Head of caudate nucleus (tissue), 42 donors: ENCODE measurements around the gene FOXC2.

Experiments used
- DNase-seq, 42 donors: peaks; one replicate each; pipeline versions ENCODE4 v3.0.0 to v3.0.0-alpha.2; 2020 to 2021; ENCODE audit warnings: mixed read lengths in 7 of 42
- intact Hi-C: fragments of 100-400 bp; cut with DNase I; formaldehyde crosslinking; loops from one replicate; pipeline ENCODE4 v1.15.0; 2022

The FOXC2 gene

DNA sequence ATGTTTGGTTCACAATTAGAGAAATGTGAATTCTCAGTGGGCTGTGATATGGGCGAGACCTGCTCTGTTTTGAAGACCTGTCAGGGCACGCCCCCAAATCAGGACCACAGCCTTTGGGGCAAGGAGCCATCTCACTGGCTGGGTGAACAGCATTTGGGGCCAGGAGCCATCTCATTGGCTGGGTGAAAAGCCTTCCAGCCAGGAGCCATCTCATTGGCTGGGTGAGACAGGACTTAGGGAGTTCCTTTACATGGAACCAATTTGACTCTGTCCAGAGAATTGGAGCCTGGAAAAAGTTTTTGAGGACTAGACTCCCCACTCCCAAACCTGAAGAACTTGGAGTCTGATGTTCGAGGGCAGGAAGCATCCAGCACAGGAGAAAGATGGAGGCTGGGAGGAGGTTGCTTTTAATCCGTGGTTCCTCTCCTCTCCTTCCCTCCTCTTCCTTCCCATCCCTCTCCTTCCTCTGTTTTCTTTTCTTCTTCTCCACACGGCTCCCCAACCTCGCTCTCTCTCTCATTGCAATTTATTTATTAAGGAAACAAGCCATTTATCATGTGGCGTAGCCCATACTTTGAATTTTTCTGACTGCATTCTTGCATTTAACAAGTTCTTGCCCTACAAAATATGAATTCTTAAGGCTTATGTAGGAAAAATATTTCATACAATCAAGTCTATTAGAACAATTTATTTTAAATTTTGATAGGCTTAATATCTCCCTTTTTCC, 31.4 kb downstream of the FOXC2 start:
- DNase-seq, result no peak
- intact Hi-C loops, result no loop called here

DNA sequence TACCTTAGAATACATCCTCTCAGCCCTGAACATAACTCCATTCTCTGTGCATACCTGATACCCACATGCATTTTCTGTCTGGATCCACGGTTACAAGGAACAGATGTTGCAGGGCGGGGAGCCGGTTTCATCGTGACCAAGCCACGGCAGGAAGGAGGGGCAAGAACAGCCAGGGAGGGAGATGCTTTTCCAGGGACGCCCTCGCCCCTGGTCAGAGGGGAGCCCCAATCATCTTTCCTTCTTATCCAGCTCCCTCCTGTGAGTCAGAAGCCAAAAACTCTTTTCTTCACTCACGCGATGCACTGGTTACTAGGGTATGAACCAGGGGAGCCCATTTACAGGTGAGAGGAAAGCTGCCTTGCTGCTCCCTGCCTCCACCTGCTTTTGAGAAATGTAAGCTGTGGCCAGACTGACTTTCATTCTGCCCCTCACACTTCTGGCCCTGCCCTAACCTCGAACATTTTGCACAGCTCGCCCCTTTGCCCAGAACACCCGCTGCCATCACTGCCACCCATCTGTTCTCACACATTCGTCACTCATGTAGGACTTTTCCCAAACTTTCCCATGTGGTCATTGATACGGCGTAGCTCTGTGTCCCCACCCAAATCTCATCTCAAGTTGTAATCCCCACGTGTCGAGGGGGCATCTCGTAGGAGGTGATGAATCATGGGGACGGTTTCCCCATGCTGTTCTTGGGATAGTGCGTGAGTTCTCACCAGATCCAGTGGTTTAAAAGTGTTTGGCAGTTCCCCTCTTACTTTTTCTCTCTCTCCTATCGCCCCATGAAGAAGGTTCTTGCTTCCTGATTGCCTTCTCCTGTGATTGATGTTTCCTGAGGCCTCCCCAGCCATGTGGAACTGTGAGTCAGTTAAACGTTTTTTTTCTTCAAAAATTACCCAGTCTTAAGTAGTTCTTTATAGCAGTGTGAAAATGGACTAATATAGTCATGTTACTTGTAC, 32.3 kb downstream of the FOXC2 start:
- no peak for DNase-seq
- intact Hi-C loops, result no loop called here

- no peak for DNase-seq
- intact Hi-C loops, result no loop called here
These were observed 34.7 kb downstream of the FOXC2 start for GRCh38 chr16:86601356-86601755.

- intact Hi-C loops, result no loop called here
These were observed 35.9 kb downstream of the FOXC2 start for GRCh38 chr16:86602521-86602920.

DNA sequence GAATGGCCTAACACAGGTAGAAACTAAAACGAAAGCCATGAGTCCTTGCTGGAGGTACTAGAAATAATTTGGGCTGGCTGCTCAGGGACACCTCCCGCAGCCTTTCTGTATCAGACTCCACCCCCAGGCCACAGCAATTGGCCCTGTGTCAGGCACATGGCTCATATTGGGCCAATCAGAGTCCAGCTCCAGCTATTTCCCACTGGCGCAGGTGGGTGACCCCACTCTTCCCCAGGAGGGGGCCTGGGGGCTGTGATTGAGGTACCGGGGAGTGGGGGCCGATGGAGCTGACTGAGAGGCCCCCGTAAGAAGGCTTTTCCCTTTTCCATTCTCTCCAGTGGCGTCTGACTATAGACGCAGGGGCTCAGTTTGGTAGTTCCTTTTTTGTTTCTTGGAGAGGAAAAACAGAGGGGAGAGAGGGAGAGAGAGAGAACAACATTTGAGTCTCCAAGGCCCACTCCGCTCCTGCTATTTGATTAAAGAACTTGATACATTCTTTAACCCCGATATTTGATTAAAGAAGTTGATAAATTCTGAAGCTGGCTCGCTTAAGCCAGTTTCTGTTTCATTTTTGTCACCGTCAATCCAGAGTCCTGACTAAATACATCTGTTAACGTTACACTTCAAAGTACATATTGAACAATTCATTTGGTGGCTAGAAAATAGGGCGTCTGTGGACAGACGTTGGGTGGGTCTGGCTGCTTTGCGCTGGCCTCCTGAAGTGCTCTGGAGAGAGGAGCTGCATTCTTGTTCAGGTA, 38.0 kb downstream of the FOXC2 start:
- no peak for DNase-seq
- intact Hi-C loops, result no loop called here

More at GRCh38 chr16:86602521-86602920, 35.9 kb downstream of the FOXC2 start:
- no peak for DNase-seq

GRCh38 chr16:86605950-86606349, 39.3 kb downstream of the FOXC2 start:
- intact Hi-C loops, result no loop called here
- no peak for DNase-seq

DNA sequence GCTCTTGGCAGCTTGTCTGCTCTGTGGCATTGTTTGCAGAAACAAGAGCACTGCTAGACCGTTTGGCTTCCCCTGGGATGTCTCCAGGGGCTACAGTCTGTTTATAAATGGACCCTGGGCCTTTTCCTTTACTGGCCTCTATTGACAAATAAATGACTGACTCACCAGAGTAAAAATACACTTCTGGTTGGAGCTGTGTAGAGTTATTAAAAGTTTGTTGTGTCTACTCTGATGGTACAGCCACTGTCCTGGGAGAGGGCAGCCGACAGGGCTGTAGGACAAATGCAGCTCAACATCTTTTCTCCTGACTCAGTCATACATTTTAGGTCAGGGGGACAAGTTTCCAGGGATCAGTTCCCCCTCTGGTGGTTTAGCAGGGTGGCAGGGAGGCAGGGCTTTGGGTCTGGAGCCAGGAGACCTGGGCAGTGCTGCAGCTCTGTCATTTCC, 41.7 kb downstream of the FOXC2 start:
- DNase-seq, result no peak
- intact Hi-C loops, result no loop called here

GRCh38 chr16:86609115-86609514, 42.5 kb downstream of the FOXC2 start:
- intact Hi-C loops, result no loop called here
- no peak for DNase-seq

- no peak for DNase-seq
- intact Hi-C loops, result no loop called here
These were observed 43.0 kb downstream of the FOXC2 start for GRCh38 chr16:86609661-86610060.

DNA sequence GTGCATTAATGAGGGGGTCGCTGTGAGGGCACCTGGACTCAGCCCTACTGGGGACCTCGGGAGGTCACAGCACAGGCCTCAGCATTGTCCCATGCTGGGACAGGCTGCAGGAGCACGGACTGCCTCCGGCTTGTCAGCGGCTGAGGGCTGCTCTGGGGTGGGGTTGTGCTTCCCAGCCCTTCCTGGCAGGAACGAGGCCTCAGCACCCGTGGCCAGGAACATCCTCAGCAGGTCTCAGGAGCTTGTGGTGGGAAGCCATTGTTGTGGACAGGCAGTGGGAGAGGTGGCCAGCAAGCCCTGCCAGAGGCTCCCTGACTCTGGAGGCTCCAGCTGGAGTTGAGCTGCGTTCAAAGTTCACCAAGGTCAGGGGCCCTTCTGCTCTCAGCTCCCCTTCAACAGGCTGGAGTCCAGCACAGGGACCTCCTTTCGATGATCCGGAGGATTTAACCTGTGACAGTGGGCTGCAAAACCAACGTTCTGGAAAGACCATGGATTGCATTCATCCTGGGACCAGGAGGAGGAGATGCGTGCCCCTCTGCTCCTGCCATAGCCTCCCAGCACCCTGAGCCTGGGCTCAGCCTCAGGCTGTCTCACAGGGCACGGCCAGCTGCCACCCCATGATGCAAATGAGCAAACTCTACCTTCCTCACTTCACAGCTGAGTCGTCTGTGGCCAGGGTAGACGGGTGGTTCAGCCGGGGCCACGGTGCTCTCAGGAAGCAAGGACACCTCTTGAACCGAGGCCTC, 44.3 kb downstream of the FOXC2 start:
- intact Hi-C loops, result no loop called here
- no peak for DNase-seq

DNA sequence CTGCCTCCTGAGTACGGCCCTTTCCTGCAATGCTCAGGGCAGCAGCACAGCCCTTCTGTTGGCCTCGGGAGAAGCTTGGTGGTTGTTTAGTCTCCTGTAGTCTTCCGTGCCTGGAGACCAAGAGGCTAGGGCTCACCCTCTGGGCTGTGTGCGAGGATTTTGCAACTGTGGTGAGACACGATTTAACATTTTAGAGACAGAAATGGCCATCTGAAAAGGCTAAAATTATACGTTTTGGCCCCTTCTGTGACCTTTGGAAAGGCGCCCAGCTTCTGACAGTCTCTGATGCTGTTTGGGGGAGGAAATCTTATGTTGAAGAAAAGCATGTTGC, 44.9 kb downstream of the FOXC2 start:
- DNase-seq, result no peak
- intact Hi-C loops, result no loop called here

DNA sequence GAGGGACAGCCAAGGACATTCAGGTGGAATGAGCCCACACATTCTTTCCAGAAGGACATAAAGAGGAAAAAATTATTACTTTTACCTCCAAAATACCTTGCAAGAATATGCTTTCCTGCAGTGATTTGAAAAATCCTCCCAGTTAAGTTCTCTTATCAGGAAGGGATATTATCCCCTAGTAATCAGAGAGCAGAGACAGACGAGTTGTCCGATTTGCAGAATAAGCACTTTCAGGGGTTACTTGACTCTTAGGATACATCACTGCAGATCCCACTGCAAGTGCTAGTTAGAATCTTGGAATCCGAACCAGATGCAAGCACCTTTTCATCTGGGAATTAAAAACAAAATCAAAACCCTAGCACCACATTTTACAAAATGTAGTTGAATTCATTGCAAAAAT, 45.3 kb downstream of the FOXC2 start:
- intact Hi-C loops, result no loop called here
- no peak for DNase-seq

DNA sequence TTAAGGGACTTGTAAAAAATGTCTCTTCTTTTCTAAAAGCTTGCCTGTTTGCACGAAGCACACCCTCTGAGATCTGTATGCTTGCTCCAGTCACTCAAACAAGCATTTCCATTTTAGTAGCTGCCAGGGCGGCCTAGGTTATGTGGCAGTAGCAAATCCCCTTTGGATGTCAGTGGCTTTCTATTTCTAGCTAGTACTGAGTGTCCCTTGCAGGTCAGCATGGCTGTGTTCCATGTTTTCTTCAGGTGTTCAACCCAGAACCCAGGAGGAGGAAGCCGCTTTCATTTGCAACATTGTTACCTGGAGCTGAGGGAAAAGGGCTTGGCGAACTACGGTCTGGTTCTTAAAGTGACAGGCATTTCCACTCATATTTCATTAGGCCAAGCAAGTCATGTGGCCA, 48.1 kb downstream of the FOXC2 start:
- intact Hi-C loops, result no loop called here
- DNase-seq, result no peak

DNA sequence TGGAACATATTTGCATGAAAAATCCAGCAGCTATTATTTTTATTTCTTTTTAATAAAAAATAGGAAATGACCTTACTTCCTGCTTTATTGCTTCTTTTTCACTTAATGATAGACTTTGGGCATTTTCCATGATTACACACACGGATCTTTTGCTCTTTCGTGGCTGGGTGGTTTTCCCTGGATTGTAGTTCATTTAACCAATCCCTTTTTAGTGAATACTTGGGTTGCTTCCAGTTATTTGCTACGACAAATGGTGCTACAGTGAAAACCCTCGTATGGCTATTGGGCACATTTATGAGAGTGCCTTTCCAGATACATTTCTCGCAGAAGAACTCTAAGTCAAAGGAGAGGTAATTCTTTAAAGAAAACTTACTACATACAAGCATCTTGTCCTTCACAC, 50.3 kb downstream of the FOXC2 start:
- intact Hi-C loops, result no loop called here
- DNase-seq, result no peak

DNA sequence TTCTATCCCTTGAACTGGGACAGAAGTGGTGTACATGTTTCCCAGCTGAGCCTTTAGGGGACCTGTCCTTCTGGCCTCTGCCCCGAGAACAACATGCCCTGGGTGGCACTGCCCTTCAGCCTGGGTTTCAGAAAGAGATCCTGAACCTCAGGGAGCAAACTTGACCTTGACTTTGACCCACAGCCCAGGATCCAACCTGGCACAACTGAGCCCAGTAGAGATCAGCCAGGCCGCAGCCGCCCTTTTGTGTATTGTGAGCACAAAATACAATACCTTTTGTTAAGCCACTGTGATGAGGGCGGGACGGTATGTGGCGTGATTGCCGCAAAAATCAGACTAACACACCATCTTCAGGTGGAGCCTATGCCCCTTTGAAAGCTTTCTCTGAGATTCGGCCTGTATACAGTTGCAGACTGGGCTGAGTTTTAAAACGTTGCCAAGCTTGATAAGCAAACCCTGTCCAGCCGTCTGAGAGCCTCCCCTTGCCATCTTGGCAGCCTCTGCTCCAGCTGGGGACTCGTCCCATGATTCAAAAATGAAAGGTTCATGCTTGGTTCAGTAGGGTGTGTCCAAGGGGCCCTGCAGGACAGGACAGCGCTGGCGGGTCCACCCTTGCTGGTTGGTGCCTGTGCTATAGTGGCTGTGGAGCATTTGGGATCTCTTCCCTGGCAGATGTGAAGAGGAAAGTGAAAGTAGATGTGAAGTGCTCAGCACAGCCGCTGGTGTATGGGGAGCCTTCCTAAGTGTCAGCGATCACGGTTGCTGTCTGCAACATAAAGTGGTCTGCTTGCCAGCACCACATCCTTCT, 52.0 kb downstream of the FOXC2 start:
- no peak for DNase-seq
- intact Hi-C loops, result no loop called here
